Smooth muscle cell (in vitro differentiated cells): ENCODE results near the gene ZFP64. TPM values are rescaled to one million over a fixed set of nuclear protein-coding genes. Genes with fewer than 3 reads are reported as not detected.

Experiments used
- DNase-seq: peaks from one replicate; lab custom pipeline; 2025; ENCODE audit not compliant: unreplicated experiment; lab: John Stamatoyannopoulos, UW
- H2AFZ ChIP-seq: fragments of 200-600 bp; sonication (generic); 2 replicates; pipeline ENCODE4 v1.6.0; 2016; ENCODE audit warnings: antibody characterized with exemption, low read depth, mild to moderate bottlenecking
- H3F3A ChIP-seq: fragments of 200-600 bp; sonication (generic); 2 replicates; pipeline ENCODE4 v1.6.0; 2017; ENCODE audit warnings: antibody characterized with exemption, low read depth
- H3K27ac ChIP-seq: fragments of 200-600 bp; sonication (generic); 2 replicates; pipeline ENCODE4 v1.5.1; 2016; ENCODE audit warnings: low read depth, mild to moderate bottlenecking
- H3K27me3 ChIP-seq: fragments of 200-600 bp; sonication (generic); 2 replicates; pipeline ENCODE4 v1.6.1; 2016; ENCODE audit warnings: low read depth, mild to moderate bottlenecking
- H3K36me3 ChIP-seq: fragments of 200-600 bp; sonication (generic); 2 replicates; pipeline ENCODE4 v1.5.1; 2016; ENCODE audit warnings: low read depth
- H3K4me1 ChIP-seq: fragments of 200-600 bp; sonication (generic); 2 replicates; pipeline ENCODE4 v1.5.1; 2016; ENCODE audit warnings: low read depth
- H3K4me2 ChIP-seq: fragments of 200-600 bp; sonication (generic); 2 replicates; pipeline ENCODE4 v1.6.0; 2016; ENCODE audit warnings: mild to moderate bottlenecking
- H3K4me3 ChIP-seq: fragments of 200-600 bp; sonication (generic); 2 replicates; pipeline ENCODE4 v1.5.1; 2016; ENCODE audit warnings: mild to moderate bottlenecking
- H3K79me2 ChIP-seq: fragments of 200-600 bp; sonication (generic); 2 replicates; pipeline ENCODE4 v1.6.0; 2016; ENCODE audit warnings: low read depth, mild to moderate bottlenecking
- H3K9ac ChIP-seq: fragments of 200-600 bp; sonication (generic); 2 replicates; pipeline ENCODE4 v1.6.0; 2016; ENCODE audit warnings: low read depth
- H3K9me3 ChIP-seq: fragments of 200-600 bp; sonication (generic); replicated peaks from 2 replicates; pipeline ENCODE4 v1.5.1; 2016; ENCODE audit warnings: low read depth
- H4K20me1 ChIP-seq: fragments of 200-600 bp; sonication (generic); 2 replicates; pipeline ENCODE4 v1.6.0; 2016; ENCODE audit warnings: low read depth
- WGBS: methylation state at CpG from one replicate; pipeline ENCODE4 v1.1.7; 2016; ENCODE audit warnings: low lambda C conversion rate; 5-methylcytosine and 5-hydroxymethylcytosine counted together
- polyA plus RNA-seq: library from polyadenylated mRNA; unstranded; fragments of >200 nt; fragmentation: Nextera tagmentation; extraction: Ambion mirVana; gene quantifications from 2 replicates; pipeline ENCODE4 v1.2.1, GENCODE V29; 2016
- total RNA-seq: library from RNA; depleted of rRNA; stranded (reverse); fragments of >200 nt; gene quantifications from 2 replicates; pipeline ENCODE4 v1.2.3, GENCODE V29; 2014
- TF ChIP-seq, protein P1 (sequence below): fragments of 200-600 bp; sonication (generic); IDR thresholded peaks from 2 replicates; pipeline ENCODE4 v1.5.1; 2017; ENCODE audit warnings: borderline replicate concordance, mild to moderate bottlenecking, antibody characterized with exemption; ENCODE audit not compliant: insufficient read depth, poor library complexity, severe bottlenecking

The ZFP64 gene
- total and polyA plus RNA-seq, 2 experiments from 2014 or later: 8.6 to 19.8 TPM

DNA sequence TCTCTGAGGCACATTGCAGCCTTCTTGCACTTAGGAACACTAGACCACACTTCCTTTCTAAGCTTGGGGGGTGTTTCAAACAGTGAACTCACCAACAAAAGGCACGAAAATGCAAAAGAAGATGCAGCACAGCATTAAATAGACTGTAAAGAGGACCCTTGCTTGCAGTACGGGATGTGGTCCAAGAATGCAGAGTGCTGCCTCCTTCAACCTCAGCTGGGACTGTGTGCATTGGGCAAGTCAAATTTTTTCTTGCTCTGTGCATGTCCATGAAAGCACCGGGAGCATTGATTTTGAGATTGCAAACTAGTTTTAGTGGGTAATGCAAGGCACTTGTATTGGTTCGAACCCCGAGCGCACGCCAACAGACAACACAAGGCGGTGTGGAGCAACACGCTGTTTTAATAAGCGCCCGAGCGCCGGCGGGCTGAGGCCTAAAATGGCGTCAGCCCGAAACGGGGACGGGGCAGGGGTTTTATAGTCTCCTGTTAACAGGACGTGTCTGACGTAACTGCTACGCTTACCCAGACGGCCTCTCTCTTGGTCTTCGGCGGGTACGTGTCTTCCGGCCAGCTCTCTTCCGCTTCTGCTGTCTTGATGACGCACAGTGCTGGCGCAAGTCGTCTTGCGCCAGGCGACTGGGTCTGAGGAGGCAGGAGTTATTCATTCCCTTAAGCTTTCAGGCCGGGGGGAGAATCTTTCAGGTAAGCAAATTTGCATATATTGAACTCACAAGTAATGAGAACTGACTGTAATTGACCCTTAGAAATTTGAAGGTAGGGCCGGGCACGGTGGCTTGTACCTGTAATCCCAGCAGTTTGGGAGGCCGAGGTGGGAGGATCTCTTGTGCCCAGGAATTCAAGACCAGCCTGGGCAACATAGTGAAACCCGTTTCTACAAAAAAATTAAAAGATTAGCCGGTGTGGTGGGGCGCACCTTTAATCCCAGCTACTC, 18.7 kb upstream of the ZFP64 start:
- H3K4me3 ChIP-seq: no peak overlapping the region
- H3K9me3 ChIP-seq: no peaks in the 10 kb centered on the region
- no peaks in the 10 kb centered on the region for H3F3A ChIP-seq
- no peaks in the 10 kb centered on the region for H4K20me1 ChIP-seq
- 94% methylated on average over 39 of the region's 39 CpGs for WGBS
- TF ChIP-seq, protein P1, sequence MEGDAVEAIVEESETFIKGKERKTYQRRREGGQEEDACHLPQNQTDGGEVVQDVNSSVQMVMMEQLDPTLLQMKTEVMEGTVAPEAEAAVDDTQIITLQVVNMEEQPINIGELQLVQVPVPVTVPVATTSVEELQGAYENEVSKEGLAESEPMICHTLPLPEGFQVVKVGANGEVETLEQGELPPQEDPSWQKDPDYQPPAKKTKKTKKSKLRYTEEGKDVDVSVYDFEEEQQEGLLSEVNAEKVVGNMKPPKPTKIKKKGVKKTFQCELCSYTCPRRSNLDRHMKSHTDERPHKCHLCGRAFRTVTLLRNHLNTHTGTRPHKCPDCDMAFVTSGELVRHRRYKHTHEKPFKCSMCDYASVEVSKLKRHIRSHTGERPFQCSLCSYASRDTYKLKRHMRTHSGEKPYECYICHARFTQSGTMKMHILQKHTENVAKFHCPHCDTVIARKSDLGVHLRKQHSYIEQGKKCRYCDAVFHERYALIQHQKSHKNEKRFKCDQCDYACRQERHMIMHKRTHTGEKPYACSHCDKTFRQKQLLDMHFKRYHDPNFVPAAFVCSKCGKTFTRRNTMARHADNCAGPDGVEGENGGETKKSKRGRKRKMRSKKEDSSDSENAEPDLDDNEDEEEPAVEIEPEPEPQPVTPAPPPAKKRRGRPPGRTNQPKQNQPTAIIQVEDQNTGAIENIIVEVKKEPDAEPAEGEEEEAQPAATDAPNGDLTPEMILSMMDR: no peak
- no peak overlapping the region for H3K9ac ChIP-seq
- no peaks in the 10 kb centered on the region for H3K36me3 ChIP-seq
- H3K79me2 ChIP-seq: no peaks in the 10 kb centered on the region
- no peaks in the 10 kb centered on the region for H3K4me1 ChIP-seq
- H3K4me2 ChIP-seq: no peak overlapping the region
- H3K27ac ChIP-seq: no peak overlapping the region
- H3K27me3 ChIP-seq: no peaks in the 10 kb centered on the region
- DNase-seq: no peak
- H2AFZ ChIP-seq: no peak overlapping the region

DNA sequence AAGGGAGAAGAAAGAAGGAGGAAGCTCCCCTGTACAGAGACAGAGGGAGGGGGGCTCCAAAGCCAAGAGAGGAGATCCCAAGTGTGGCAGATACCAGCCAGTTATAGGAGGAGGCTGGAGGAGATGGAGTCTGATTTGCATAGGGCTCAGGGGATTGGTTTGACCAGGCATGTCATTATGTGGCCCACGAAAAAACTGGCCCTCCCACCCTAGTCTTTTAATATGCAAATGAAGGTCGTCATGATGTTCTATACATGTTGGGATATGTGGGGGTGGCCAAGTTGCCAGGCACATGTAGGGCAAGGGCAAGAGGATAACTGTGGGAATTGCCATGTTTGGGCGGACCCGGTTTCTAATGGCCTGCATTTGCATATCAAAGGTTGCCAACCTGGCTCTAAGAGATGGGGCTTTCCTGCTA, 17.6 kb upstream of the ZFP64 start:
- Histone ChIP-seq H3K36me3 (no peaks in the 10 kb centered on the region), H3K4me2 (no peak overlapping the region)

DNA sequence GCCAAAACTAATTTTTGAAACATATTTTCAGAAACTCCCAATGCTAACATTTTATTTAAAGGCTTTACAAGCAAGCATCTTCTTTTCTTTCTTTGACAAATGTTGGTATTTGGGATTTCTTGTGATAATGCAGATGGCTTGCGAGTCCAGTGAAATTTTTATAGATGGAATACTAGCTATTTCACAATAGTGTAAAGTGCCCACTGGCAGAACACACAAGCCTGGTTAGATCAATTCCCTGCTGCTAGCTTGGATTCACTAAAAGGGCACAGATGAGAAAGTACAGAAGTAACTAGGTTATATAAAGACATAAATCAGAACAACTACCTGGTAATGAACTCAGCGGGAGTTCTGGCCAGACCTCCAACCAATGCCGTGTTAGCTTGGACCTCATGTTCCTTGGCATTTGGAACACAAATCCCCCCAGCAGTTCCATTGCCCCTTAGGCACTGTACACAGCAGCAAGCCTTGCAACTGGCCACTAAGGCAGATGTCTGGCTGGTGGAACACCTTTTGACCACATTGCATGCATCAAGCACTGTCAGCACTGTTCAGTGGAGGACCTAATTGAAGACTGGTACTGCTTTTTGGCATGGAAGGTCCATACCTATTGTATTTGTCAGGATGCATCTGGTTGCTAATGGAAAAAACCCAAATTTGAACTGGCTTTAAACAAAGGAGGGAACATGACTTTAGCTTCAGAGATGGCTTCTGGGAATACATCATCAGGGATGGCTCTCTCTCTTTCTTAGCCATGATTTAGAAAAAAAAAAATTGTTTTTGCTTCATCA, 15.6 kb upstream of the ZFP64 start:
- H3K4me1 ChIP-seq: no peaks in the 10 kb centered on the region
- WGBS: 90% methylated on average over 3 of the region's 3 CpGs
- no peaks in the 10 kb centered on the region for H3F3A ChIP-seq
- no peak for DNase-seq
- H3K9ac ChIP-seq: no peak overlapping the region
- H3K9me3 ChIP-seq: no peaks in the 10 kb centered on the region
- H2AFZ ChIP-seq: no peak overlapping the region
- H3K4me3 ChIP-seq: no peak overlapping the region
- TF ChIP-seq, protein P1: no peak
- no peak overlapping the region for H3K27ac ChIP-seq
- H3K4me2 ChIP-seq: no peak overlapping the region
- H3K79me2 ChIP-seq: no peaks in the 10 kb centered on the region
- no peaks in the 10 kb centered on the region for H4K20me1 ChIP-seq
- H3K27me3 ChIP-seq: no peaks in the 10 kb centered on the region
- no peaks in the 10 kb centered on the region for H3K36me3 ChIP-seq

More for the DNA sequence above, 17.6 kb upstream of the ZFP64 start:
- Histone ChIP-seq H3K4me3 (no peak overlapping the region), H3F3A (no peaks in the 10 kb centered on the region), H2AFZ (no peak overlapping the region), H3K27me3 (no peaks in the 10 kb centered on the region), H3K27ac (no peak overlapping the region), H4K20me1 (no peaks in the 10 kb centered on the region), H3K4me1 (no peaks in the 10 kb centered on the region), H3K9ac (no peak overlapping the region), H3K79me2 (no peaks in the 10 kb centered on the region), H3K9me3 (no peaks in the 10 kb centered on the region)
- WGBS: 25% methylated on average over 4 of the region's 4 CpGs
- DNase-seq: no peak
- TF ChIP-seq, protein P1: no peak
